Suprapubic skin (tissue), 4 donors: Measurements from ENCODE around the gene PHF21A. TPM values are rescaled to one million over a fixed set of nuclear protein-coding genes. Genes with fewer than 3 reads are reported as not detected.
"Not testable (repeated sequence)": the region's sequence is repeated elsewhere in the genome, so short reads cannot be mapped to it uniquely, and the experiment has no call there.

Experiments used
- DNase-seq, 2 donors: peaks; one replicate each; pipeline ENCODE4 v3.0.0-alpha.2; 2019; ENCODE audit warnings: low spot score in 2 of 2
- H3K27ac ChIP-seq: fragments of 200-600 bp; sonication (generic); one replicate; pipeline ENCODE4 v1.5.1; 2019
- H3K27me3 ChIP-seq: fragments of 200-600 bp; sonication (generic); one replicate; pipeline ENCODE4 v1.5.1; 2019
- H3K36me3 ChIP-seq: fragments of 200-600 bp; sonication (generic); one replicate; pipeline ENCODE4 v1.5.1; 2019
- H3K4me1 ChIP-seq: fragments of 200-600 bp; sonication (generic); one replicate; pipeline ENCODE4 v1.5.1; 2019
- H3K4me3 ChIP-seq: fragments of 200-600 bp; sonication (generic); one replicate; pipeline ENCODE4 v1.5.1; 2019; ENCODE audit warnings: mild to moderate bottlenecking
- H3K9me3 ChIP-seq: fragments of 200-600 bp; sonication (generic); one replicate; pipeline ENCODE4 v1.5.1; 2019
- CTCF ChIP-seq, 2 donors: fragments of 200-600 bp in 1 of 2; fragments of 450-650 bp in 1 of 2; sonication (generic) in 1 of 2; IDR thresholded peaks; one replicate each; pipeline ENCODE4 v1.5.1; 2016 to 2019; ENCODE audit warnings: antibody characterized with exemption in 2 of 2, mild to moderate bottlenecking in 1 of 2, moderate library complexity in 1 of 2
- EP300 ChIP-seq: sonication (generic); formaldehyde crosslinking; IDR thresholded peaks from one replicate; pipeline ENCODE4 v1.6.1; 2017; ENCODE audit warnings: antibody characterized with exemption
- POLR2A ChIP-seq, 2 donors: fragments of 450-650 bp; IDR thresholded peaks; one replicate each; pipeline ENCODE4 v1.6.1; 2017; ENCODE audit warnings: antibody characterized with exemption in 2 of 2, mild to moderate bottlenecking in 2 of 2, moderate library complexity in 2 of 2
- POLR2AphosphoS5 ChIP-seq, 3 donors: sonication (generic); formaldehyde crosslinking; IDR thresholded peaks; one replicate each; pipeline ENCODE4 v1.6.1; 2017; ENCODE audit warnings: antibody characterized with exemption in 3 of 3
- WGBS: methylation state at CpG from one replicate; pipeline ENCODE4 v1.1.5; 2018; 5-methylcytosine and 5-hydroxymethylcytosine counted together
- total RNA-seq, 4 donors: library from RNA; depleted of rRNA; stranded (reverse); fragments of >200 nt; gene quantifications; one replicate each; pipeline ENCODE4 v1.1.0, GENCODE V29; 2016

The PHF21A gene
- total RNA-seq, 4 donors from 2014 or later, result 15.1 to 89.2 (median 26.6) TPM

- Histone ChIP-seq H3K4me3 (peak overlapping the region; percentile 95), H3K9me3 (no peaks in the 10 kb centered on the region), H3K27me3 (no peaks in the 10 kb centered on the region), H3K27ac (peak overlapping the region; percentile 96), H3K36me3 (no peaks in the 10 kb centered on the region), H3K4me1 (peaks cover 39% of the 10 kb centered on the region)
- TF ChIP-seq POLR2AphosphoS5 (IDR thresholded peaks at IDR 0.05), result no peak
- TF ChIP-seq EP300, result no peak
- no peak for TF ChIP-seq CTCF (IDR thresholded peaks at IDR 0.05)
- TF ChIP-seq POLR2A (IDR thresholded peaks at IDR 0.05), result peak in 1 of 2 donors; percentile 34
- WGBS, result 0% methylated on average over 29 of the region's 29 CpGs
- peak in 1 of 2 donors; percentile 71 for DNase-seq
Measured at GRCh38 chr11:46120346-46121300, 631 bp downstream of the PHF21A start.

GRCh38 chr11:46119352-46120216 lies 1.7 kb downstream of the PHF21A start:
- under 1% methylated on average over 55 of the region's 56 CpGs for WGBS
- Histone ChIP-seq H3K4me3 (peak overlapping the region; percentile 95), H3K9me3 (no peaks in the 10 kb centered on the region), H3K27me3 (no peaks in the 10 kb centered on the region), H3K36me3 (no peaks in the 10 kb centered on the region), H3K27ac (peak overlapping the region; percentile 96), H3K4me1 (peaks cover 43% of the 10 kb centered on the region)
- TF ChIP-seq POLR2AphosphoS5 (IDR thresholded peaks at IDR 0.05), result no peak
- no peak for TF ChIP-seq POLR2A (IDR thresholded peaks at IDR 0.05)
- no peak for TF ChIP-seq CTCF (IDR thresholded peaks at IDR 0.05)
- TF ChIP-seq EP300, result no peak
- DNase-seq, result no peak

- Histone ChIP-seq H3K36me3 (no peaks in the 10 kb centered on the region), H3K27me3 (no peaks in the 10 kb centered on the region), H3K4me1 (peaks cover 50% of the 10 kb centered on the region), H3K9me3 (no peaks in the 10 kb centered on the region), H3K27ac (peak overlapping the region; percentile 96), H3K4me3 (peak overlapping the region; percentile 95)
- TF ChIP-seq POLR2A (IDR thresholded peaks at IDR 0.05), result no peak
- no peak for TF ChIP-seq CTCF (IDR thresholded peaks at IDR 0.05)
- TF ChIP-seq POLR2AphosphoS5 (IDR thresholded peaks at IDR 0.05), result no peak
- no peak for TF ChIP-seq EP300
- 23% methylated on average over 6 of the region's 6 CpGs for WGBS
- DNase-seq, result no peak
Measured at GRCh38 chr11:46118702-46119351, 2.4 kb downstream of the PHF21A start.

GRCh38 chr11:46117842-46118241 lies 3.4 kb downstream of the PHF21A start:
- H3K4me1 ChIP-seq, result peaks cover 48% of the 10 kb centered on the region
- peak overlapping the region; percentile 96 for H3K27ac ChIP-seq
- no peaks in the 10 kb centered on the region for H3K27me3 ChIP-seq
- no peak for DNase-seq
- no peaks in the 10 kb centered on the region for H3K36me3 ChIP-seq
- no peak for TF ChIP-seq CTCF (IDR thresholded peaks at IDR 0.05)
- TF ChIP-seq EP300, result no peak
- TF ChIP-seq POLR2AphosphoS5 (IDR thresholded peaks at IDR 0.05), result no peak
- no peak for TF ChIP-seq POLR2A (IDR thresholded peaks at IDR 0.05)
- no peak overlapping the region for H3K4me3 ChIP-seq
- no peaks in the 10 kb centered on the region for H3K9me3 ChIP-seq

- not testable (repeated sequence) for H3K4me3 ChIP-seq, H3K27me3 ChIP-seq, DNase-seq, H3K27ac ChIP-seq, H3K9me3 ChIP-seq, H3K36me3 ChIP-seq
- WGBS, result 93% methylated on average over 10 of the region's 10 CpGs
- peaks cover 49% of the 10 kb centered on the region for H3K4me1 ChIP-seq
Measured at GRCh38 chr11:46116712-46117037, 4.6 kb downstream of the PHF21A start.
